Measurements from ENCODE around the gene DHX36.

DHX36 gene

DNA sequence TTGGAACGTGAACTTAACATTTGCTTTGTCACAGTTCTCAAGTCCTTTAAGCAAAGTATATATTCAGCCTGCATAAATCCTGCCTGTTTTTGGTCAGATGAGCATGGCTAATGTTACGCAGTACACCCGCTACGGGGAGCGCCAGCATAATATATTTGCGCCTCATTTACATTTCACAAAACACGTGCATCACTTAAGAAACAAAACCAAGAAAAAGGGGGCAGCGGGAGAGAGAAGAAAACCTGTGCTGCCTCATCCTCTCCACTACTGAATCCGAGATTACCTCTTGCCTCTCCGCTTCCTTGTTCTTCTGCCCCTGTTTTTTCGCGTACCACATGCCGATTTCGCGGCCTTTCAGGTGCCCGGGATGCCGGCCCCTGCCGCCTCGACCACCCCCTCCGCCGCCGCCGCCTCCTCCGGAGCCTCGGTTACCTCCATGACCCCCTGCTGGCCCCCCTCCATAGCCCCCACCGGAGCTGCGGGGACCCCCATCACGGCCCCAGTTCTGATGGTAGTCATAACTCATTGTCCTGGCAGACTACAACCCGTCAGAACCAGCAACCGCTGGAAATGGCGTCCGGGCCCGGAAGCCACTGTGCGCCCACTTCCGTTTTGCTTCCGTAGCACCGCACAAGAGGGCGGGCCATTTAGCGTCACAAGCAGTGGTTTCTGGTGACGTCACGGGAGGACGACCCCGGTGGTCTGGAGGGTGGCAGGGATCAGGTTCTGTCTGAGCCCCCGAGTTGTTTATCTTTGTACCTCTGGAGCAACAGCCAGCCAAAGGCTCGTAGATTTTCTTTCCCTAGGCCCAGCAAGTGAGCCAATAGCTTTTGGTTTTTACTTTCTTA is at the start of gene DHX36:
Gene DHX36 (minus strand): TSS at position 597 of the 848 bp plus-strand sequence. CDS start 71 bp downstream, at position 526.
- DNase-seq (ENCODE audit: low read depth) = peak; percentile 79

DNA sequence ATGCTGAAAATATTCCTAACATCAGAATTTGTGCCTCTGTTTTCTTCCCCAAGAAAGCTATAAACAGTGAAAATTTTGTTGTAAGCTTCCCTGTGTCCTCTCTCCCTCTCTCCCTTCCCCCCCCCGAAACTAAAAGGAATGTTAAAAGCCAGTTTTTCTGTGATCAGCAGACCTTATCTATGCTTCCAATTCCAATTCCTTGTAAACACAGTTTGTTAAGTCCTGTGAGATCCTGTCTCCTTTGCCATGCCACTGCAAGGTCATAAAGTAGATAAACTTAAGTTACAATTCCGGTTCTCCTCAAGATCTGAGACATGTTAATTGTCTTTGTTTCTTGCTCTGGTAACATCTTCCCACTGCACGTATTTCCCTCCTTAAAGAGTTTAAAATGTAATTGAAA is 42.9 kb upstream of the DHX36 start:
- no peak for DNase-seq (ENCODE audit: low read depth)

GRCh38 chr3:154364849-154365248 is 40.6 kb upstream of the DHX36 start:
- no peak for DNase-seq (ENCODE audit: low read depth)

- DNase-seq (ENCODE audit: low read depth) = no peak
Observed at GRCh38 chr3:154361099-154361498, 36.8 kb upstream of the DHX36 start.

GRCh38 chr3:154356009-154356408 is 31.7 kb upstream of the DHX36 start:
- DNase-seq (ENCODE audit: low read depth) = no peak

GRCh38 chr3:154349223-154349622 is 24.9 kb upstream of the DHX36 start:
- DNase-seq (ENCODE audit: low read depth) = no peak

GRCh38 chr3:154345422-154346122 is 21.3 kb upstream of the DHX36 start:
- no peak for DNase-seq (ENCODE audit: low read depth)

DNA sequence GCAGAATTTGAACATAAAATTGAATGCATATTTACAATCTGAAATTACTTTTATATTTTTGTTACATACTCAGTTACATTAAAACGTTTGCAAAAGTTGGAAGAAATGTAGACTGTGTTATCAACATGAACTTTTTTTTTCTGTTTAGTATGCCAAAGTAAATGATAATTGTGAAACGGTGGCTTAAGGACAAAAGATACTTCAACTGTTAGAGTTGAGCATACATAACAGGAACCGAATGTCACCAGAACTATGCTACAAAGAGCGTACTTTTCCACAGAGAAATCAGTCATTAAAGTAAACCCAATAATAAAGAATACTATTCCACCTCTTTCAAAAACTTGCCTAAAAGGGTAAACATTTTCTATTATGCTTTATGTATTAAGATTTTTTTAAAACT is 14.3 kb upstream of the DHX36 start:
- no peak for DNase-seq (ENCODE audit: low read depth)

DNA sequence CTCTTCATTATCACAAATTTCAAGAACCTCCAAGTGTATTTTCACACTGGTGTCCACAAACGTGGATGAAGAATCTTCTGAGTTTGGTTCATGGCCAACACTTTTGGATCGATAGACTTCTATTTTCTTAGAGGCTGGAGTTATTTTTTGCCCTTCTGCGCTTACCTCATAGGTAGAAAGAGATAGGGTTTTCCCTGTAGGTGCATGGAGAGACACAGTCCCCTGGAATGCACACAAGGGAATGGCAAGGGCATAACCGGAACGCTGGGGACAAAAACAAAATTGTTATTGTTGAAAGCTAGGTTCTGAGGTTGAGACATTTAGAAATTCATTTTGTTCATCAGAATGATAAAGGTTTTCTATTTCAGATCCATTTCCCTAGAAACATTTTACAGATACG is 13.7 kb upstream of the DHX36 start:
- DNase-seq (ENCODE audit: low read depth) = no peak

DNA sequence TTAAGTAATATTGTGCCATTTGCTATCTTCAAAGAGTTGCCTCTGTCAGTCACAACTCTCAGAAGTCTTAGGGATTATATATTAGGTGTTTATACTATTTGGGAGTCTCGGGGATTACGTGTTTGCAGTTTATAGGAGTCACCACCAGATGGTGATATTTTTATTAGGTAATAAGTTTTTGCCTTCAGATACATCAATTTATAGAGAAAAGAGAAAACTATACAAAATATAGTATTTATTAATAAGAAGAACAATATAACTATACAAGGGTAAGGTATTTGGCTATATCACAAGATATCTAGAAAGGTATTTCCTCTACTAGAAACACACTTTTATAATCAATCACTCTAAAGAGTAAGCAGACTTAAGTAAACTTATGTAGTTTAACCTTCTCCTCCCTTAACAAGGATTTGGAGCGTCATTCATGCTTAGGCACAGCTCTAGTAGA is 10.7 kb upstream of the DHX36 start:
- DNase-seq (ENCODE audit: low read depth) = no peak

DNA sequence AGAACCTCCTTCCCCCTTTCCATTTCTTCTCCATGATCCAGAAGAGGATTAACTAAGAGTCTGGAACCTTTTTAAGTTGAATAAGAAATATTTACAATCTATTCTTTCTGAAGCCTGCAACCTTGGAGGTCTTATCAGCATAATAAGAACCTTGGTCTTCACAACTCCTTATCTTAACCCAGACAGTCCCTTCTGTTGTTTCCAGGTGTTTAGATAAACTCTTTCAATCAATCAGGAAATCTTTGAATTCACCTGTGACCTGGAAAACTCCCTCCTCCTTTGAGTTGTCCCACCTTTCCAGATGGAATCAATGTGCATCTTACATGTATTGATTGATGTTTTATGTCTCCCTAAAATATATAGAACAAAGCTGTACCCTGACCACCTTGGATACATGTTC is 3.6 kb upstream of the DHX36 start:
- DNase-seq (ENCODE audit: low read depth) = no peak

GRCh38 chr3:154324919-154325318 is 632 bp upstream of the DHX36 start:
- no peak for DNase-seq (ENCODE audit: low read depth)

DNA sequence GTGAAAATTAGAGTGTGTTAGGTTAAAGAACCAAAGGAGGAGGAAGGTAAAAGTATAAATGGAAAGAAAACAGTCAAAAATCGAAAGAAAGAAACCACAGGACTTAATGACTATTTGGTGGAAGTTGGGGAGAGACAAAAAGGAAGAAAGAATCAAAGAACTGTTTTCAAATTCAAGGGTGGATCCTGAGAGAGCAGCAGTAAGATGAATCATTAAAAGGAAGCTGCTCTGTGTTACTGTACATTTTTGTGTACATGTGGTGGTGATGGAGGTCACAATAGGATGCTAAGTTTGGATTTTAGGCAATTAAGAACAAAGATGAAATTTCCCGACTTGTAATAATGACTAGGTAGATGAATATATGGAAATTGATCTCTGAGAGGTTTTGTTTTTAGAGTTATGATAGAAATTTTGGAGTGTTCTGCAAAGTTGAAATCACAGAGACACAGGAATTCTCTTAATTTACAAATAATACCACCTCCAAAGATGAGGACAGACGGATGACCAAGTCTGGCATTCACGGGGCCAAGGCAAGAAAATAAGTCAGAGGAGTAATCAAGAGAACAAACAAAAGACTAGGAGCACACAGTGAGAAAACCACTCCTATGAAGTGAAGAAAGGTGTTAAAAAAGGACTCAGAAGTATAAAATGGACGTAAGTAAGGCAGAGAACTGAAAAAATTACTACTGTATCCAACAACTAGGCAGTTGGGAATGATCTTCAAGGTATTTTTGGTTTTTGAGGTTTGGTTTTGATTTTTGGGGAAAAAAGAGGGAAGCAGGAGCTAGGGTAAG is 7.1 kb downstream of the DHX36 start:
- no peak for DNase-seq (ENCODE audit: low read depth)

- DNase-seq (ENCODE audit: low read depth) = no peak
Observed at GRCh38 chr3:154314152-154314551, 10.1 kb downstream of the DHX36 start.

GRCh38 chr3:154310840-154311239 is 13.4 kb downstream of the DHX36 start:
- no peak for DNase-seq (ENCODE audit: low read depth)

DNA sequence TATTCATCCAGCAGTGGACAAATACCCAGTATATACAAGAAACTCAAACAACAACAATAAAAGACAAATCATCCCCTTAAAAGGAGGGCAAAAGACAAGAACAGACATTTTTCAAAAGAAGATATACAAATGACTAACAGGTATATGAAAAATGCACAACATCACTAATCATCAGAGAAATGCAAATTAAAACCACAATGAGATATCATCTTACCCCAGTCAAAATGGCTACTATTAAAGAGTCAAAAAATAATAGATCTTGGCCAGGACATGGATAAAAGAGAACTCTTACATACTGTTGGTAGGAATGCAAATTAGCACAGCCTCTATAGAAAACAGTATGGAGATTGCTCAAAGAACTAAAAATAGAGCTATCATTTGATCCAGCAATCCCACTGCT is 16.9 kb downstream of the DHX36 start:
- DNase-seq (ENCODE audit: low read depth) = no peak

DNA sequence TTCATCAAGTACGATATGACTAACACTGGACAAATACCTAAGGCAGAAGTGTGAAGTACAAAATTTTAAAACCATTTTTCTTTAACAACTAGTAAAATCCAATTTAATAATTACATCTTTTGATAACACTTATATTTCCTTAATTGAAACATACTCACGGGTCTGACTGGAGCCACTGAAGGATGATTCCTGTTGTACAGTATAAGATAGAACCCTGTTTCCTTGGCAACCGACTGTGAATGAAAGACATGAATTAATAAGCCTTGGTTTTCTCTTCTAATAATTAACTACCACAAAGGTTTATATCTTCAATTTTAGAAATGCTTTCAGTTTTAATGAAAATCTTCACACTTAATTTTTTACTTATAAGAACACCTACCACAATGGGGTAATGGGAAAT is 19.4 kb downstream of the DHX36 start:
- DNase-seq (ENCODE audit: low read depth) = no peak

- DNase-seq (ENCODE audit: low read depth) = no peak
Observed at GRCh38 chr3:154304116-154304786, 20.0 kb downstream of the DHX36 start.

- no peak for DNase-seq (ENCODE audit: low read depth)
Observed at GRCh38 chr3:154301561-154301960, 22.7 kb downstream of the DHX36 start.

- no peak for DNase-seq (ENCODE audit: low read depth)
Observed at GRCh38 chr3:154294016-154294415, 30.3 kb downstream of the DHX36 start.

- DNase-seq (ENCODE audit: low read depth) = no peak
Observed at GRCh38 chr3:154290187-154290586, 34.1 kb downstream of the DHX36 start.

- no peak for DNase-seq (ENCODE audit: low read depth)
Observed at GRCh38 chr3:154285221-154285620, 39.1 kb downstream of the DHX36 start.
